GM18502 (cell line): ENCODE data around the gene BRME1.

Source experiments
- ATAC-seq: cut with Tn5 transposase; IDR thresholded peaks from one replicate; pipeline ENCODE4 v1.9.1; 2021; ENCODE audit warnings: mild to moderate bottlenecking; ENCODE audit not compliant: unreplicated experiment, poor library complexity

BRME1 gene

GRCh38 chr19:13848798-13849676 lies 56.9 kb downstream of the BRME1 start:
- ATAC-seq, result no peak

GRCh38 chr19:13848340-13848677 lies 57.6 kb downstream of the BRME1 start:
- no peak for ATAC-seq

GRCh38 chr19:13847407-13848339 lies 58.2 kb downstream of the BRME1 start:
- peak; percentile 26 for ATAC-seq

- peak; percentile 62 for ATAC-seq
Measured at GRCh38 chr19:13846557-13847406, 59.1 kb downstream of the BRME1 start.

- no peak for ATAC-seq
Measured at GRCh38 chr19:13844130-13844631, 61.7 kb downstream of the BRME1 start.

GRCh38 chr19:13843104-13843921 lies 62.6 kb downstream of the BRME1 start:
- no peak for ATAC-seq

- ATAC-seq, result no peak
Measured at GRCh38 chr19:13842291-13843103, 63.4 kb downstream of the BRME1 start.

- no peak for ATAC-seq
Measured at GRCh38 chr19:13841962-13842290, 64.0 kb downstream of the BRME1 start.

- ATAC-seq, result no peak
Measured at GRCh38 chr19:13841086-13841961, 64.6 kb downstream of the BRME1 start.

- ATAC-seq, result no peak
Measured at GRCh38 chr19:13840305-13841085, 65.4 kb downstream of the BRME1 start.

- ATAC-seq, result no peak
Measured at GRCh38 chr19:13839938-13840304, 66.0 kb downstream of the BRME1 start.

GRCh38 chr19:13839130-13839937 lies 66.6 kb downstream of the BRME1 start:
- ATAC-seq, result peak; percentile 33

GRCh38 chr19:13838435-13839129 lies 67.3 kb downstream of the BRME1 start:
- ATAC-seq, result no peak

GRCh38 chr19:13835791-13836723 lies 69.9 kb downstream of the BRME1 start:
- ATAC-seq, result no peak
